A549 (cell line): Measurements from ENCODE around the gene PCDHGB7. TPM values are rescaled to one million over a fixed set of nuclear protein-coding genes. Genes with fewer than 3 reads are reported as not detected.

Source experiments
- ATAC-seq, 2 experiments: fragments of 200-7000 bp in 1 of 2; fragments of >200 bp in 1 of 2; cut with Nextera tagmentation in 1 of 2; cut with Tn5 transposase in 1 of 2; 3 replicates each; pipeline versions ENCODE4 v1.8.0 to v1.9.1; 2018 to 2020; ENCODE audit warnings: mild to moderate bottlenecking in 1 of 2, moderate library complexity in 1 of 2
- CTCF ChIA-PET: fragments of 300-600 bp; sonication (Branson Sonifier 250); formaldehyde crosslinking; extraction: SDS; loops from one replicate; lab custom pipeline; 2021; ENCODE audit warnings: antibody characterized with exemption, inconsistent platforms; lab: Yijun Ruan, JAX
- POLR2A ChIA-PET: fragments of 350-600 bp; formaldehyde crosslinking; extraction: SDS; loops from one replicate; lab custom pipeline; 2021; ENCODE audit warnings: antibody characterized with exemption, inconsistent platforms; lab: Yijun Ruan, JAX
- DNase-seq, 2 experiments: peaks; one replicate each; pipeline versions ENCODE4 v3.0.0 to v3.0.0-alpha.2; 2011 to 2016; ENCODE audit warnings: low read depth in 1 of 2, low spot score in 1 of 2
- FAIRE-seq: peaks from 2 replicates; lab custom pipeline; 2011; peaks lifted over from hg19 to GRCh38; lab: Jason Lieb, UNC
- H3K27ac ChIP-seq, 2 experiments: fragments of >200 bp; sonication (Bioruptor Twin); formaldehyde crosslinking; 3 replicates each; pipeline ENCODE4 v1.5.1; 2016 to 2017
- H3K4me1 ChIP-seq: fragments of >200 bp; sonication (Bioruptor Twin); formaldehyde crosslinking; 3 replicates; pipeline ENCODE4 v1.6.1; 2016
- H3K4me2 ChIP-seq: fragments of >200 bp; sonication (Bioruptor Twin); formaldehyde crosslinking; 3 replicates; pipeline ENCODE4 v1.6.1; 2016
- H3K4me3 ChIP-seq: fragments of >200 bp; sonication (Bioruptor Twin); formaldehyde crosslinking; 3 replicates; pipeline ENCODE4 v1.5.1; 2016
- H3K9me3 ChIP-seq: fragments of >200 bp; sonication (Bioruptor Twin); formaldehyde crosslinking; 3 replicates; pipeline ENCODE4 v1.6.1; 2016
- BHLHE40 ChIP-seq: IDR thresholded peaks from 2 replicates; pipeline ENCODE4 v1.6.1; 2012; ENCODE audit warnings: low read depth, low read length, inconsistent platforms
- EHMT2 ChIP-seq: fragments of 200-600 bp; sonication (generic); IDR thresholded peaks from 2 replicates; pipeline ENCODE4 v1.6.1; 2016; ENCODE audit warnings: antibody characterized with exemption, low read depth, mild to moderate bottlenecking, moderate library complexity
- FOSB ChIP-seq: fragments of 250-450 bp; sonication (Bioruptor Pico); IDR thresholded peaks from 2 replicates; pipeline ENCODE4 v1.5.0; 2020; ENCODE audit warnings: mild to moderate bottlenecking, moderate library complexity
- FOSL2 ChIP-seq, 2 experiments: fragments of 450-650 bp in 1 of 2; fragments of >200 bp in 1 of 2; sonication (Bioruptor Twin) in 1 of 2; formaldehyde crosslinking; IDR thresholded peaks; 2 replicates each; pipeline versions ENCODE4 v1.5.0 to v1.6.1; 2016 to 2020; ENCODE audit warnings: mild to moderate bottlenecking in 1 of 2, moderate library complexity in 1 of 2
- JUNB ChIP-seq: fragments of >200 bp; sonication (Bioruptor Twin); formaldehyde crosslinking; IDR thresholded peaks from 2 replicates; pipeline ENCODE4 v1.6.1; 2016
- NFE2L2 ChIP-seq: fragments of 150-350 bp; conservative IDR thresholded peaks from 2 replicates; pipeline ENCODE4 v1.6.1; 2014; ENCODE audit warnings: low read length
- NR3C1 ChIP-seq: fragments of >200 bp; sonication (Bioruptor Twin); formaldehyde crosslinking; IDR thresholded peaks from 3 replicates; pipeline ENCODE4 v1.6.1; 2017
- PBX3 ChIP-seq: IDR thresholded peaks from 2 replicates; pipeline ENCODE4 v1.6.1; 2012
- REST ChIP-seq: fragments of 200-600 bp; sonication (generic); IDR thresholded peaks from 2 replicates; pipeline ENCODE4 v1.6.1; 2016; ENCODE audit warnings: antibody characterized with exemption, mild to moderate bottlenecking, moderate library complexity
- TFCP2L1 ChIP-seq: fragments of 250-450 bp; sonication (Bioruptor Pico); IDR thresholded peaks from 2 replicates; pipeline ENCODE4 v1.5.0; 2021; ENCODE audit warnings: mild to moderate bottlenecking
- ZC3H11A ChIP-seq: fragments of 450-650 bp; IDR thresholded peaks from 2 replicates; pipeline ENCODE4 v1.6.1; 2014; ENCODE audit warnings: antibody characterized with exemption, mild to moderate bottlenecking
- WGBS: methylation state at CpG from one replicate; pipeline ENCODE4 v1.1.6; 2017; ENCODE audit errors: missing lambda C conversion rate; 5-methylcytosine and 5-hydroxymethylcytosine counted together
- polyA plus RNA-seq, 4 experiments: library from polyadenylated mRNA; depleted of rRNA in 3 of 4; stranded (reverse); fragments of >200 nt; fragmentation: RNase III in 1 of 4; extraction: RNeasy Plus Mini Kit Qiagen cat#74134 plus additional on column Dnase treatment in 1 of 4; gene quantifications; 2 replicates in 3 of 4; 3 replicates in 1 of 4; pipeline ENCODE4 v1.2.3, GENCODE V29; 2011 to 2017
- TF ChIP-seq, protein P1 (sequence below): IDR thresholded peaks from 2 replicates; pipeline ENCODE4 v1.6.1; 2012; ENCODE audit warnings: low read depth, borderline replicate concordance
- TF ChIP-seq, protein P2 (sequence below): fragments of >200 bp; sonication (Bioruptor Twin); formaldehyde crosslinking; IDR thresholded peaks from 2 replicates; pipeline ENCODE4 v1.6.1; 2016

PCDHGB7 gene
- polyA plus RNA-seq, 2 of the 4 experiments (the other 2 are of a cell fraction): 0.06 to 0.14 TPM

DNA sequence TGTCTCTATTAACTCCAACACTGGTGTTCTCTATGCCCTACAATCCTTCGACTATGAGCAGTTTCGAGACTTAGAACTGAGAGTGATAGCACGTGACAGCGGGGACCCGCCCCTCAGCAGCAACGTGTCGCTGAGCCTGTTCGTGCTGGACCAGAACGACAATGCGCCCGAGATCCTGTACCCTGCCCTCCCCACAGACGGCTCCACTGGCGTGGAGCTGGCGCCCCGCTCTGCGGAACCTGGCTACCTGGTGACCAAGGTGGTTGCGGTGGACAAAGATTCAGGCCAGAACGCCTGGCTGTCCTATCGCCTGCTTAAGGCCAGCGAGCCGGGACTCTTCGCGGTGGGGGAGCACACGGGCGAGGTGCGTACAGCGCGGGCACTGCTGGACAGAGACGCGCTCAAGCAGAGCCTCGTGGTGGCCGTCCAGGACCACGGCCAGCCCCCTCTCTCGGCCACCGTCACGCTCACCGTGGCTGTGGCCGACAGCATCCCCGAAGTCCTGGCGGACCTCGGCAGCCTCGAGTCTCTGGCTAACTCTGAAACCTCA, 5.3 kb downstream of the PCDHGB7 start:
- Histone ChIP-seq H3K9me3 (peaks cover 81% of the 10 kb centered on the region), H3K4me3 (no peak overlapping the region), H3K4me2 (no peak overlapping the region), H3K27ac (no peak overlapping the region), H3K4me1 (no peaks in the 10 kb centered on the region)
- CTCF ChIA-PET: interaction anchor here (1.2 to 1.5 kb wide), 2 partner anchors 73 to 141 kb away, joined by 3 to 7 read pairs; partner anchors contain the start of gene PCDHGB1
- POLR2A ChIA-PET: no interaction called here
- FAIRE-seq: no peak
- WGBS: 81% methylated on average over 25 of the region's 42 CpGs
- DNase-seq: no peak
- ATAC-seq: no peak
- TF ChIP-seq, protein P1, sequence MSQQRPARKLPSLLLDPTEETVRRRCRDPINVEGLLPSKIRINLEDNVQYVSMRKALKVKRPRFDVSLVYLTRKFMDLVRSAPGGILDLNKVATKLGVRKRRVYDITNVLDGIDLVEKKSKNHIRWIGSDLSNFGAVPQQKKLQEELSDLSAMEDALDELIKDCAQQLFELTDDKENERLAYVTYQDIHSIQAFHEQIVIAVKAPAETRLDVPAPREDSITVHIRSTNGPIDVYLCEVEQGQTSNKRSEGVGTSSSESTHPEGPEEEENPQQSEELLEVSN: no peak

- WGBS: 83% methylated on average over 41 of the region's 53 CpGs
- ChIA-PET POLR2A (no interaction called here), CTCF (interaction anchor here (0.6 to 1.6 kb wide), 3 partner anchors 58 to 131 kb away, joined by 3 read pairs; partner anchors contain the start of gene PCDHGB3)
- no peak overlapping the region for H3K4me3 ChIP-seq
- no peak overlapping the region for H3K4me2 ChIP-seq
- no peaks in the 10 kb centered on the region for H3K4me1 ChIP-seq
- H3K27ac ChIP-seq: no peak overlapping the region
- no peak for ATAC-seq
- H3K9me3 ChIP-seq: peaks cover 75% of the 10 kb centered on the region
- TF ChIP-seq REST: no peak
- no peak for TF ChIP-seq TFCP2L1 (CRISPR knock-in tag)
- TF ChIP-seq BHLHE40: no peak
- TF ChIP-seq FOSL2 (IDR thresholded peaks at IDR 0.05): no peak
- TF ChIP-seq FOSL2 (CRISPR knock-in tag; IDR thresholded peaks at IDR 0.05): no peak
- no peak for TF ChIP-seq ZC3H11A
- TF ChIP-seq, protein P1: no peak
- no peak for TF ChIP-seq NFE2L2
- TF ChIP-seq JUNB: no peak
- TF ChIP-seq PBX3: no peak
- no peak for TF ChIP-seq NR3C1
- TF ChIP-seq FOSB (CRISPR knock-in tag): no peak
- TF ChIP-seq, protein P2, sequence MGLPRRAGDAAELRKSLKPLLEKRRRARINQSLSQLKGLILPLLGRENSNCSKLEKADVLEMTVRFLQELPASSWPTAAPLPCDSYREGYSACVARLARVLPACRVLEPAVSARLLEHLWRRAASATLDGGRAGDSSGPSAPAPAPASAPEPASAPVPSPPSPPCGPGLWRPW: no peak
- no peak for TF ChIP-seq EHMT2
- TF ChIP-seq, all 56 proteins: peak for 0
- DNase-seq (no peak), FAIRE-seq (no peak)
Observed at GRCh38 chr5:141427783-141428426, 10.4 kb downstream of the PCDHGB7 start.
